ENCODE results near the gene ALG8. TPM values are rescaled to one million over a fixed set of nuclear protein-coding genes. Genes with fewer than 3 reads are reported as not detected.

ALG8 gene
- total and polyA plus RNA-seq, 2 of the 8 experiments (the other 6 are each of a cell fraction or from before 2014, with no cell fraction given), result 66.7 to 84.3 TPM

GRCh38 chr11:78061088-78061920 lies 78.1 kb downstream of the ALG8 start:
- no peak overlapping the region for H2BK120ac ChIP-seq (replicated peaks; ENCODE audit: low read depth, low read length)
- no peak overlapping the region for H3K23ac ChIP-seq (ENCODE audit: insufficient read length)
- no peak overlapping the region for H3K14ac ChIP-seq (ENCODE audit: insufficient read length)
- H2AK5ac ChIP-seq (ENCODE audit: low read depth, low read length), result no peak overlapping the region
- no peak overlapping the region for H3K4me3 ChIP-seq (ENCODE audit: extremely low read depth in 1 of 4, insufficient read depth in 2 of 4, low read depth in 3 of 4, low read length in 4 of 4)
- H4K20me1 ChIP-seq (replicated peaks in 1 of 2; ENCODE audit: control insufficient read depth in 1 of 2, insufficient read depth in 2 of 2, low read length in 2 of 2), result no peaks in the 10 kb centered on the region
- no peak overlapping the region for H3K56ac ChIP-seq (replicated peaks; ENCODE audit: insufficient read length, low read depth, low read length)
- FAIRE-seq, result no peak
- H2BK5ac ChIP-seq (ENCODE audit: low read depth, low read length), result 0 out of 2 replicates have a peak overlapping the region, but pooled peaks have one; percentile 2
- H3K23me2 ChIP-seq (ENCODE audit: low read depth, low read length), result no peaks in the 10 kb centered on the region
- no peak overlapping the region for H3K9ac ChIP-seq (replicated peaks in 1 of 4; ENCODE audit: extremely low read depth in 1 of 4, low read depth in 3 of 4, low read length in 3 of 4)
- POLR2A ChIA-PET (ENCODE audit: partially characterized antibody), result interaction anchor here (0.6 to 2.5 kb wide), 3 partner anchors 10 to 15 kb away, joined by 3 to 6 read pairs (median 3); no protein-coding TSS in a partner anchor
- no peaks in the 10 kb centered on the region for H3K9me3 ChIP-seq (ENCODE audit: insufficient read depth in 2 of 2, low read depth in 1 of 2, low read length in 1 of 2)
- no peak for DNase-seq (ENCODE audit: low read depth in 1 of 2, low spot score in 2 of 2)
- H2AFZ ChIP-seq (ENCODE audit: low read length), result no peak overlapping the region
- no peak overlapping the region for H4K8ac ChIP-seq (ENCODE audit: extremely low read depth, insufficient read depth, low read length)
- H4K91ac ChIP-seq (replicated peaks; ENCODE audit: insufficient read length, low read length), result no peak overlapping the region
- H3K4ac ChIP-seq (replicated peaks; ENCODE audit: insufficient read length, low read depth, low read length), result no peak overlapping the region
- no peaks in the 10 kb centered on the region for H3K27me3 ChIP-seq (replicated peaks in 1 of 4; ENCODE audit: control insufficient read depth in 3 of 4, extremely low read depth in 1 of 4, insufficient read depth in 3 of 4, low read length in 3 of 4)
- no peaks in the 10 kb centered on the region for H3K79me2 ChIP-seq (ENCODE audit: control insufficient read depth in 1 of 2, insufficient read depth in 2 of 2, low read length in 2 of 2)
- H3K79me1 ChIP-seq (ENCODE audit: low read depth, low read length), result no peaks in the 10 kb centered on the region
- H4K5ac ChIP-seq (ENCODE audit: insufficient read length, low read depth, low read length), result no peak overlapping the region
- H2BK12ac ChIP-seq (ENCODE audit: low read depth, low read length), result no peak overlapping the region
- H3K36me3 ChIP-seq (ENCODE audit: control insufficient read depth in 2 of 4, insufficient read depth in 4 of 4, low read length in 3 of 4), result no peaks in the 10 kb centered on the region
- no peak overlapping the region for H3K27ac ChIP-seq (ENCODE audit: low read depth, low read length)
- 87% methylated on average over 3 of the region's 4 CpGs; no CpG with 5 or more reads in 1 of the 2 experiments for WGBS, 2 experiments (ENCODE audit: extremely low coverage in 1 of 2, insufficient coverage in 1 of 2, insufficient read length in 1 of 2, insufficient replicate concordance in 2 of 2, low coverage in 1 of 2, low lambda C conversion rate in 2 of 2, missing lambda C conversion rate in 1 of 2)
- H2BK15ac ChIP-seq (ENCODE audit: low read length), result no peak overlapping the region
- no peaks in the 10 kb centered on the region for H3K4me1 ChIP-seq (replicated peaks in 1 of 4; ENCODE audit: control insufficient read depth in 3 of 4, insufficient read depth in 4 of 4, low read length in 3 of 4)
- H2BK20ac ChIP-seq (ENCODE audit: low read length), result no peak overlapping the region
- H3K4me2 ChIP-seq (ENCODE audit: insufficient read depth in 1 of 2, low read depth in 2 of 2, low read length in 2 of 2), result no peak overlapping the region
- H3K18ac ChIP-seq (ENCODE audit: extremely low read depth, low read length), result no peak overlapping the region
- CTCF ChIA-PET (ENCODE audit: partially characterized antibody), result interaction anchor here (1.2 to 1.5 kb wide), 3 partner anchors 15 to 37 kb away, joined by 3 read pairs; no protein-coding TSS in a partner anchor
- TF ChIP-seq RFX5 (IDR thresholded peaks at IDR 0.05; ENCODE audit: borderline replicate concordance, low read depth, low read length) (no peak), USF2 (IDR thresholded peaks at IDR 0.05; ENCODE audit: low read length) (no peak), TAF1 (IDR thresholded peaks at IDR 0.05; ENCODE audit: low read depth, low read length) (no peak), HDAC6 (IDR thresholded peaks at IDR 0.05; ENCODE audit: low read depth, low read length) (no peak), TBP (IDR thresholded peaks at IDR 0.05; ENCODE audit: low read depth, low read length) (no peak), RNF2 (IDR thresholded peaks at IDR 0.05; ENCODE audit: borderline replicate concordance, low read depth, low read length, missing control alignments, poor library complexity, severe bottlenecking) (no peak), SRF (IDR thresholded peaks at IDR 0.05; ENCODE audit: low read depth, low read length) (no peak), EP300 (IDR thresholded peaks at IDR 0.05; ENCODE audit: borderline replicate concordance in 1 of 2, low read depth in 2 of 2, low read length in 2 of 2) (no peak), JUN (IDR thresholded peaks at IDR 0.05; ENCODE audit: low read depth, low read length) (no peak), BCL11A (IDR thresholded peaks at IDR 0.05; ENCODE audit: low read depth in 2 of 2, low read length in 2 of 2) (no peak), CHD1 (IDR thresholded peaks at IDR 0.05; ENCODE audit: low read depth, low read length) (no peak)
